K562 (cell line): ENCODE data around the gene TTLL8. TPM values are rescaled to one million over a fixed set of nuclear protein-coding genes. Genes with fewer than 3 reads are reported as not detected.

ENCODE experiments used
- ATAC-seq: fragments of 200-7000 bp; cut with Tn5 transposase; 3 replicates; pipeline ENCODE4 v1.9.1; 2020; ENCODE audit warnings: moderate library complexity
- BruUV-seq: library from RNA; stranded (reverse); fragments of 400-500 nt; replicated peaks from 2 replicates; lab custom pipeline; 2021; lab: Mats Ljungman, UMichigan
- CTCF ChIA-PET: fragments of 300-600 bp; formaldehyde crosslinking; extraction: SDS; loops from one replicate; lab custom pipeline; 2021; ENCODE audit warnings: low intra/inter-chr PET ratio; lab: Yijun Ruan, JAX
- POLR2A ChIA-PET: fragments of 300-600, 350-650 bp; sonication (Branson Sonifier 250); formaldehyde crosslinking; extraction: SDS; loops from one replicate; lab custom pipeline; 2021; ENCODE audit warnings: antibody characterized with exemption, inconsistent platforms; lab: Yijun Ruan, JAX
- DNase-seq, 4 experiments: peaks; one replicate each; pipeline versions ENCODE4 v3.0.0 to v3.0.0-alpha.2; 2011 to 2018; ENCODE audit warnings: low spot score in 3 of 4, mixed read lengths in 3 of 4; ENCODE audit errors: extremely low read depth in 1 of 4
- FAIRE-seq: peaks from 2 replicates; lab custom pipeline; 2011; peaks lifted over from hg19 to GRCh38; lab: Jason Lieb, UNC
- H2AFZ ChIP-seq: 2 replicates; pipeline ENCODE4 v1.6.0; 2011; ENCODE audit warnings: low read depth, low read length, control low read depth, inconsistent platforms
- H3K27ac ChIP-seq: fragments of 200-600 bp; 3 replicates; pipeline ENCODE4 v1.8.0; 2011; ENCODE audit warnings: low read depth, mild to moderate bottlenecking, control low read depth, inconsistent platforms, low read length, moderate library complexity, mixed read lengths; ENCODE audit errors: extremely low read depth
- H3K27me3 ChIP-seq, 2 experiments: fragments of 300-600 bp in 1 of 2; 2 replicates in 1 of 2; 3 replicates in 1 of 2; pipeline versions ENCODE4 v1.6.0 to v1.8.0; 2011; ENCODE audit warnings: inconsistent platforms in 2 of 2, low read length in 2 of 2, mild to moderate bottlenecking in 1 of 2, mixed read lengths in 1 of 2, moderate library complexity in 1 of 2; ENCODE audit not compliant: control insufficient read depth in 2 of 2, insufficient read depth in 2 of 2
- H3K36me3 ChIP-seq: fragments of 300-600 bp; 3 replicates; pipeline ENCODE4 v1.8.0; 2011; ENCODE audit warnings: mild to moderate bottlenecking, low read length, inconsistent platforms; ENCODE audit not compliant: control insufficient read depth, insufficient read depth
- H3K4me1 ChIP-seq, 2 experiments: fragments of 200-600 bp in 1 of 2; replicated peaks in 1 of 2; 2 replicates in 1 of 2; 3 replicates in 1 of 2; pipeline versions ENCODE4 v1.5.1 to v1.8.0; 2011; ENCODE audit warnings: inconsistent platforms in 2 of 2, low read length in 2 of 2, mild to moderate bottlenecking in 1 of 2, mixed read lengths in 1 of 2, moderate library complexity in 1 of 2; ENCODE audit not compliant: control insufficient read depth in 2 of 2, insufficient read depth in 2 of 2
- H3K4me2 ChIP-seq: 2 replicates; pipeline ENCODE4 v1.6.1; 2011; ENCODE audit warnings: low read length, control low read depth, inconsistent platforms, mixed read lengths; ENCODE audit not compliant: insufficient read depth
- H3K4me3 ChIP-seq: fragments of 200-600 bp; sonication (generic), shearing (Covaris generic); 2 replicates; pipeline ENCODE4 v1.5.1; 2016; ENCODE audit warnings: control low read depth, inconsistent platforms
- H3K79me2 ChIP-seq: fragments of 200-600 bp; 3 replicates; pipeline ENCODE4 v1.8.0; 2011; ENCODE audit warnings: low read length, inconsistent platforms; ENCODE audit not compliant: control insufficient read depth, insufficient read depth
- H3K9ac ChIP-seq, 2 experiments: 2 replicates each; pipeline versions ENCODE4 v1.6.0 to v1.6.1; 2011; ENCODE audit warnings: low read depth in 2 of 2, low read length in 2 of 2, control low read depth in 1 of 2, inconsistent platforms in 1 of 2, mild to moderate bottlenecking in 1 of 2, mixed read lengths in 1 of 2; ENCODE audit not compliant: insufficient read depth in 1 of 2
- H3K9me1 ChIP-seq: one replicate; pipeline ENCODE4 v1.6.0; 2011; ENCODE audit warnings: inconsistent platforms, mild to moderate bottlenecking, low read length, moderate library complexity; ENCODE audit not compliant: control insufficient read depth, insufficient read depth
- H3K9me3 ChIP-seq: replicated peaks from 2 replicates; pipeline ENCODE4 v1.5.1; 2011; ENCODE audit warnings: low read depth, low read length, inconsistent platforms; ENCODE audit not compliant: control insufficient read depth, insufficient read depth
- H4K20me1 ChIP-seq: replicated peaks from 2 replicates; pipeline ENCODE4 v1.6.1; 2011; ENCODE audit warnings: low read length, inconsistent platforms, mixed read lengths; ENCODE audit not compliant: control insufficient read depth, insufficient read depth
- CHCHD3 ChIP-seq: fragments of 250-450 bp; sonication (Bioruptor Pico); IDR thresholded peaks from 2 replicates; pipeline ENCODE4 v2.1.2; 2022; ENCODE audit warnings: mild to moderate bottlenecking
- EGR1 ChIP-seq: fragments of 450-650 bp; conservative IDR thresholded peaks from 2 replicates; pipeline ENCODE4 v1.6.1; 2017; ENCODE audit warnings: mild to moderate bottlenecking
- ETS2 ChIP-seq: IDR thresholded peaks from 2 replicates; pipeline ENCODE4 v1.6.1; 2016; ENCODE audit warnings: borderline replicate concordance, missing genetic modification characterization, mild to moderate bottlenecking, moderate library complexity, missing compliant biosample characterization; ENCODE audit not compliant: poor library complexity, severe bottlenecking
- FOXJ3 ChIP-seq: sonication (generic); formaldehyde crosslinking; IDR thresholded peaks from 2 replicates; pipeline ENCODE4 v1.4.0; 2020; ENCODE audit warnings: mild to moderate bottlenecking, missing genetic modification reagents
- HDAC1 ChIP-seq, 2 experiments: fragments of 450-650 bp; IDR thresholded peaks; 2 replicates each; pipeline ENCODE4 v1.6.1; 2016 to 2017; ENCODE audit warnings: inconsistent platforms in 1 of 2, mild to moderate bottlenecking in 1 of 2, moderate library complexity in 1 of 2
- HLTF ChIP-seq: fragments of 450-650 bp; IDR thresholded peaks from 2 replicates; pipeline ENCODE4 v1.6.1; 2016
- MCM2 ChIP-seq: fragments of 450-650 bp; IDR thresholded peaks from 2 replicates; pipeline ENCODE4 v1.6.1; 2017; ENCODE audit warnings: low read depth, mild to moderate bottlenecking
- NCOR1 ChIP-seq: fragments of 450-650 bp; IDR thresholded peaks from 2 replicates; pipeline ENCODE4 v1.6.1; 2016; ENCODE audit warnings: mild to moderate bottlenecking, moderate library complexity
- NFE2L1 ChIP-seq: fragments of 450-650 bp; IDR thresholded peaks from 2 replicates; pipeline ENCODE4 v1.6.1; 2016; ENCODE audit warnings: missing genetic modification characterization, low read depth, mild to moderate bottlenecking, missing compliant biosample characterization, moderate library complexity, borderline replicate concordance
- NFXL1 ChIP-seq: fragments of 450-650 bp; formaldehyde crosslinking; IDR thresholded peaks from 2 replicates; pipeline ENCODE4 v1.4.0; 2021; ENCODE audit warnings: mild to moderate bottlenecking
- ZFP36 ChIP-seq: fragments of 150-350 bp; IDR thresholded peaks from 2 replicates; pipeline ENCODE4 v1.6.1; 2018; ENCODE audit warnings: low read length, low read depth; ENCODE audit not compliant: partially characterized antibody
- WGBS: fragments of 100-300 bp; shearing (Covaris generic); methylation state at CpG from one replicate; pipeline ENCODE4 v1.1.6; 2016; ENCODE audit warnings: low coverage, mixed read lengths; ENCODE audit not compliant: insufficient coverage; ENCODE audit errors: missing lambda C conversion rate; 5-methylcytosine and 5-hydroxymethylcytosine counted together
- in situ Hi-C: fragments of 300-500 bp; cut with MboI; formaldehyde crosslinking; loops from 4 replicates; pipeline ENCODE4 v1.15.0; 2018; ENCODE audit warnings: inconsistent platforms, mixed read lengths
- intact Hi-C: fragments of 100-400 bp; cut with micrococcal nuclease; formaldehyde crosslinking; loops from 2 replicates; pipeline ENCODE4 v1.14.2; 2022
- polyA plus RNA-seq, 8 experiments: library from polyadenylated mRNA; depleted of rRNA in 4 of 8; stranded (reverse) in 5 of 8; unstranded in 3 of 8; fragments of >200 nt; fragmentation: Nextera tagmentation in 2 of 8; fragmentation: Illumina TruSeq in 1 of 8; extraction: Ambion mirVana in 2 of 8; extraction: Trizol in 1 of 8; gene quantifications; 2 replicates each; pipeline versions ENCODE4 v1.2.1 to v1.2.3, GENCODE V29; 2011 to 2014; ENCODE audit warnings: inconsistent platforms in 1 of 8, missing spikeins in 1 of 8
- total RNA-seq, 7 experiments: library from RNA; depleted of rRNA in 6 of 7; stranded (reverse); fragments of >200 nt in 6 of 7; fragmentation: Illumina TruSeq in 2 of 7; extraction: Trizol in 2 of 7; gene quantifications; 2 replicates each; pipeline versions ENCODE4 v1.2.1 to v1.2.3, GENCODE V29; 2011 to 2021; ENCODE audit warnings: low replicate concordance in 1 of 7
- TF ChIP-seq, protein P1 (sequence below): fragments of 250-450 bp; sonication (Bioruptor Pico); IDR thresholded peaks from 2 replicates; pipeline ENCODE4 v1.8.0; 2022; ENCODE audit warnings: moderate library complexity, mild to moderate bottlenecking, inconsistent platforms
- TF ChIP-seq, protein P2 (sequence below): fragments of 250-450 bp; sonication (Bioruptor Pico); IDR thresholded peaks from 2 replicates; pipeline ENCODE4 v1.5.0; 2020; ENCODE audit warnings: mild to moderate bottlenecking

TTLL8 gene
- total and polyA plus RNA-seq, 9 of the 15 experiments (the other 6 are each of a cell fraction or from before 2014, with no cell fraction given): not detected

GRCh38 chr22:50047346-50047745 lies 10.8 kb downstream of the TTLL8 start (continued):
- TF ChIP-seq, protein P1, sequence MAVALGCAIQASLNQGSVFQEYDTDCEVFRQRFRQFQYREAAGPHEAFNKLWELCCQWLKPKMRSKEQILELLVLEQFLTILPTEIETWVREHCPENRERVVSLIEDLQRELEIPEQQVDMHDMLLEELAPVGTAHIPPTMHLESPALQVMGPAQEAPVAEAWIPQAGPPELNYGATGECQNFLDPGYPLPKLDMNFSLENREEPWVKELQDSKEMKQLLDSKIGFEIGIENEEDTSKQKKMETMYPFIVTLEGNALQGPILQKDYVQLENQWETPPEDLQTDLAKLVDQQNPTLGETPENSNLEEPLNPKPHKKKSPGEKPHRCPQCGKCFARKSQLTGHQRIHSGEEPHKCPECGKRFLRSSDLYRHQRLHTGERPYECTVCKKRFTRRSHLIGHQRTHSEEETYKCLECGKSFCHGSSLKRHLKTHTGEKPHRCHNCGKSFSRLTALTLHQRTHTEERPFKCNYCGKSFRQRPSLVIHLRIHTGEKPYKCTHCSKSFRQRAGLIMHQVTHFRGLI (CRISPR knock-in tag): no peak
- no peak for TF ChIP-seq FOXJ3

GRCh38 chr22:50046481-50047245 lies 11.4 kb downstream of the TTLL8 start:
- ChIA-PET CTCF (no interaction called here), POLR2A (interaction anchor here (0.7 kb wide), 1 partner anchor 17 kb away, joined by 4 read pairs; no protein-coding TSS in a partner anchor)
- Histone ChIP-seq H3K4me1 (peaks cover 0 to 33% of the 10 kb centered on the region in 2 experiments; a peak in 2 of 5 replicates), H3K79me2 (no peaks in the 10 kb centered on the region), H3K4me2 (no peak overlapping the region), H4K20me1 (0 out of 2 replicates have a peak, but pooled peaks cover 3% of the 10 kb centered on the region), H3K27me3 (peaks cover 4 to 52% of the 10 kb centered on the region in 2 experiments; a peak in 3 of 5 replicates), H3K9me1 (no peaks in the 10 kb centered on the region), H3K9ac (no peak overlapping the region), H3K27ac (no peak overlapping the region), H3K36me3 (no peaks in the 10 kb centered on the region), H3K9me3 (no peaks in the 10 kb centered on the region), H3K4me3 (no peak overlapping the region), H2AFZ (no peak overlapping the region)
- ATAC-seq (no peak), FAIRE-seq (no peak), DNase-seq (no peak)
- WGBS: 32% methylated on average over 11 of the region's 27 CpGs
- in situ Hi-C loops: no loop called here
- intact Hi-C loops: no loop called here
- TF ChIP-seq CHCHD3 (CRISPR knock-in tag) (no peak), HLTF (no peak), NFE2L1 (tag) (no peak), ETS2 (tag) (no peak), EGR1 (no peak), MCM2 (no peak), NFXL1 (no peak), NCOR1 (no peak), HDAC1 (IDR thresholded peaks at IDR 0.05) (no peak), ZFP36 (no peak)
- TF ChIP-seq, protein P2, sequence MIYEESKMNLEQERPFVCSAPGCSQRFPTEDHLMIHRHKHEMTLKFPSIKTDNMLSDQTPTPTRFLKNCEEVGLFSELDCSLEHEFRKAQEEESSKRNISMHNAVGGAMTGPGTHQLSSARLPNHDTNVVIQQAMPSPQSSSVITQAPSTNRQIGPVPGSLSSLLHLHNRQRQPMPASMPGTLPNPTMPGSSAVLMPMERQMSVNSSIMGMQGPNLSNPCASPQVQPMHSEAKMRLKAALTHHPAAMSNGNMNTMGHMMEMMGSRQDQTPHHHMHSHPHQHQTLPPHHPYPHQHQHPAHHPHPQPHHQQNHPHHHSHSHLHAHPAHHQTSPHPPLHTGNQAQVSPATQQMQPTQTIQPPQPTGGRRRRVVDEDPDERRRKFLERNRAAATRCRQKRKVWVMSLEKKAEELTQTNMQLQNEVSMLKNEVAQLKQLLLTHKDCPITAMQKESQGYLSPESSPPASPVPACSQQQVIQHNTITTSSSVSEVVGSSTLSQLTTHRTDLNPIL (CRISPR knock-in tag): no peak
- TF ChIP-seq, protein P1 (CRISPR knock-in tag): no peak
- no TSS peak for BruUV-seq
